Motor neuron (in vitro differentiated cells): ENCODE results near the gene ACTMAP. TPM values are rescaled to one million over a fixed set of nuclear protein-coding genes. Genes with fewer than 3 reads are reported as not detected.
A peak's percentile ranks its signal among the peaks of the same experiment; 100 is the strongest.
"Not testable (repeated sequence)": the region's sequence is repeated elsewhere in the genome, so short reads cannot be mapped to it uniquely, and the experiment has no call there.

Experiments
- ATAC-seq, 8 experiments: fragments of 200-7000 bp; cut with Tn5 transposase; replicated peaks in 6 of 8; 2 replicates each; pipeline ENCODE4 v1.8.0; 2021; ENCODE audit warnings: mild to moderate bottlenecking in 8 of 8, moderate library complexity in 8 of 8
- H3K27ac ChIP-seq, 2 donors: fragments of 250-450 bp; sonication (Bioruptor Pico); 2 replicates each; pipeline ENCODE4 v1.9.0; 2021; ENCODE audit warnings: antibody characterized with exemption in 2 of 2, mild to moderate bottlenecking in 2 of 2, moderate library complexity in 1 of 2
- H3K4me1 ChIP-seq, 2 donors: fragments of 250-450 bp; sonication (Bioruptor Pico); replicated peaks in 1 of 2; 2 replicates each; pipeline ENCODE4 v1.6.1; 2021; ENCODE audit warnings: antibody characterized with exemption in 2 of 2, mild to moderate bottlenecking in 2 of 2, moderate library complexity in 1 of 2
- H3K4me3 ChIP-seq, 5 donors: fragments of 250-450 bp; sonication (Bioruptor Pico); 2 replicates each; pipeline ENCODE4 v1.9.0; 2021; ENCODE audit warnings: antibody characterized with exemption in 5 of 5, mild to moderate bottlenecking in 5 of 5, moderate library complexity in 4 of 5
- WGBS, 10 experiments: fragments of 450-650 bp; shearing (Covaris generic); methylation state at CpG; one replicate each; pipeline ENCODE4 v1.0.0; 2022; 5-methylcytosine and 5-hydroxymethylcytosine counted together
- in situ Hi-C, 9 experiments: fragments of 400-800 bp; cut with MboI; loops; one replicate each; pipeline ENCODE4 v1.15.0; 2021; ENCODE audit warnings: low sequenced_read_pairs in 9 of 9, low pct_unique_long_range_greater_than_20kb in 2 of 9; ENCODE audit not compliant: unreplicated experiment in 9 of 9
- total RNA-seq, 8 experiments: library from RNA; unstranded; fragments of 300-600 nt; gene quantifications; 2 replicates each; pipeline versions ENCODE4 v1.2.3 to v1.2.4, GENCODE V29; 2022

Gene ACTMAP
- total RNA-seq, 8 experiments from 2014 or later = 2.4 to 12.6 (median 3.8) TPM

DNA sequence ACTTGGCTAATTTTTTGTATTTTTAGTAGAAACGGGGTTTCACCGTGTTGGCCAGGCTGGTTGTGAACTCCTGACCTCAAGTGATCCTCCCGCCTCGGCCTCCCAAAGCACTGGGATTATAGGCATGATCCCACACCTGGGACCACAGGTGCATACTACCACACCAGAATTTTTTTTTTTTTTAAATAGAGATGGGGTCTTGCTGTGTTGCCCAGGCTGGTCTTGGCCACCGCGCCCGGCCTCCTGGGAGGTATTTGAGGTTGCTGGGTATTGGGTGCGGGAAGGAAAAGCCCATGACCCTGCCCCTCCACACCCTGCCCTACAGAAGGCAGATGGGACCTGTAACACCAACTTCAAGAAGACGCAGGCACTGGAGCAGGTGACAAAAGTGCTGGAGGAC lies 13.6 kb downstream of the ACTMAP start:
- ATAC-seq = no peak
- no peak overlapping the region for H3K4me3 ChIP-seq
- WGBS, 10 experiments = 60 to 100% (median 93%) methylated on average over 1 to 2 of the region's 9 CpGs; no CpG with 5 or more reads in 7 of the 10 experiments
- H3K27ac ChIP-seq = no peak overlapping the region
- H3K4me1 ChIP-seq = no peaks in the 10 kb centered on the region
- in situ Hi-C loops = no loop called here

DNA sequence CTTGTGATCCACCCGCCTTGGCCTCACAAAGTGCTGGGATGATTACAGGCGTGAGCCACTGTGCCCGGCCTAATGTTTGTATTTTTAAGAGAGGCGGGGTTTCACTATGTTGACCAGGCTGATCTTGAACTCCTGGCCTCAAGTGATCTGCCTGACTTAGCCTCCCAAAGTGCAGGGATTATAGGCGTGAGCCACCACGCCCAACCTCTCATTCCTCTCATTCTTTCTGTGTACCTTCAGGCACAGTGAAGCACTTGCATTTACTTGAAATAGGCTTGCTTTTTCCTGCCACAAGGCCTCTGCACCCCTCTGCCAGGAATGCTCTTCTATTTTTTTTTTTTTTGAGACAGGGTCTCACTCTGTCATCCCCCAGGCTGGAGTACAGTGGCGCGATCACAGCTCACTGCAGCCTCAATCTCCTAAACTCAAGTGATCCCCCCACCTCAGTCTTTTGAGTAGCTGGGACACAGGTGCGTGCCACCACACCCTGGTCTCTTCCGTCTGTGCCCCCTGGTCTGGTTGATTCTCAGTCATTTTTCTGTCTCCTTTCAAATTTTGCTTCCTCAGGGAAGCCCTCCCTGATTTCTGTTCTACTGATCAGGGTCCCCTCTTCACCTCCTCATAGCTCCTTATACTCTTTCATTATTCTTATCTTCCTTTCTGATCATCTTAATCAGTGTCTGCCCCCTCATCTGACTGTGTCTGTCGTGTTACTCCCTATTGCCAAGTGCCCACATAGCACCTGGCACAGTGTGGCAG lies 15.1 kb downstream of the ACTMAP start:
- ATAC-seq = peak in 2 of 8 experiments; percentile 19 to 42
- Histone ChIP-seq H3K27ac (no peak overlapping the region), H3K4me1 (no peaks in the 10 kb centered on the region), H3K4me3 (no peak overlapping the region)
- 79 to 100% (median 94%) methylated on average over 1 to 9 of the region's 11 CpGs for WGBS, 10 experiments
- in situ Hi-C loops = no loop called here

DNA sequence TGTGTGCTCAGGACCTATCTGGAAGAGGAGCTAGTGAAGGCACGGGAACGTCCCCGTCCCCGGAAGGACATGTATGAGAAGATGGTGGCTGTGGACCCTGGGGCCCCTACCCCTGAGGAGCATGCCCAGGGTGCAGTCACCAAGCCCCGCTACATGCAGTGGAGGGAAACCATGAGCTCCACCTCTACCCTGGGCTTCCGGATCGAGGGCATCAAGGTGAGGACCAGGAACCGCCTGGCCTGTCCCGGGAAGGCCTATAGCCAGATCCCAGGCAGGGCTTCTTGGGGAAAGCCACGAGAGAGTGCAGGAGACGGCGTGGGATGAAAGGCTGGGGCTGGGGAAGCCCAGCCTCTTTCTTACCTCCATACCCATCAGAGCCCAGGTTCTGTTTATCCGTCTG lies 17.1 kb downstream of the ACTMAP start:
- no peak for ATAC-seq
- H3K4me3 ChIP-seq = no peak overlapping the region
- in situ Hi-C loops = no loop called here
- WGBS, 10 experiments = 80 to 100% (median 92%) methylated on average over 2 to 8 of the region's 13 CpGs; no CpG with 5 or more reads in 6 of the 10 experiments
- H3K4me1 ChIP-seq = no peaks in the 10 kb centered on the region
- H3K27ac ChIP-seq = no peak overlapping the region

DNA sequence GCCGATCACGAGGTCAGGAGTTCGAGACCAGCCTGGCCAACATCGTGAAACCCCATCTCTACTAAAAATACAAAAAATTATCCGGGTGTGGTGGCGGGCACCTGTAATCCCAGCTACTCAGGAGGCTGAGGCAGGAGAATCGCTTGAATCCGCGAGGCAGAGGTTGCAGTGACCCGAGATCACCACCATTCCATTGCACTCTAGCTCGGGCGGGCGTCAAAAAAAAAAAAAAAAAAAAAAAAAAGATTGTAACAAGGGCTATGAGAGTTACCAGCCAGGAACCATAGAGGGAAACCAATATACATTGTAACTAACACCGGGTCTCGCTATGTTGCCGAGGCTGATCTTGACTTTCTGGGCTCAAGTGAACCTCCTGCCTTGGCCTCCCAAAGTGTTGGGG lies 18.0 kb downstream of the ACTMAP start:
- H3K4me1 ChIP-seq, in situ Hi-C loops, ATAC-seq, H3K27ac ChIP-seq, H3K4me3 ChIP-seq: not testable (repeated sequence)
- 96 to 100% (median 100%) methylated on average over 2 to 16 of the region's 16 CpGs; no CpG with 5 or more reads in 1 of the 10 experiments for WGBS, 10 experiments

DNA sequence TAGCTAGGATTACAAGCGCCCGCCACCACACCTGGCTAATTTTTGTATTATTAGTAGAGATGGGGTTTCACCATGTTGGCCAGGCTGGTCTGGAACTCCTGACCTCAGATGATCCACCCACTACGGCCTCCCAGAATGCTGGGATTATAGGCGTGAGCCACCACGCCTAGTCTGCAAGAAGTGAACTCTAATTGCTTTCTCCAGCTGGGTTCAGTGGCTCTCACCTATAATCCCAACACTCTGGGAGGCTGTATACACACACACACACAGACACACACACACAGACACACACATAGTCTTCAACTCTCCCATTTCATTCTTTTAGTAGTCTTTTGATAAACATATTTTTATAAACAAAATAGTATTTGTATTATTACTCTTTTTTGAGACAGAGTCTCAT lies 20.2 kb downstream of the ACTMAP start:
- ATAC-seq, H3K4me3 ChIP-seq, H3K4me1 ChIP-seq, in situ Hi-C loops, H3K27ac ChIP-seq: not testable (repeated sequence)
- 80 to 100% (median 100%) methylated on average over 1 to 5 of the region's 5 CpGs; no CpG with 5 or more reads in 5 of the 10 experiments for WGBS, 10 experiments

DNA sequence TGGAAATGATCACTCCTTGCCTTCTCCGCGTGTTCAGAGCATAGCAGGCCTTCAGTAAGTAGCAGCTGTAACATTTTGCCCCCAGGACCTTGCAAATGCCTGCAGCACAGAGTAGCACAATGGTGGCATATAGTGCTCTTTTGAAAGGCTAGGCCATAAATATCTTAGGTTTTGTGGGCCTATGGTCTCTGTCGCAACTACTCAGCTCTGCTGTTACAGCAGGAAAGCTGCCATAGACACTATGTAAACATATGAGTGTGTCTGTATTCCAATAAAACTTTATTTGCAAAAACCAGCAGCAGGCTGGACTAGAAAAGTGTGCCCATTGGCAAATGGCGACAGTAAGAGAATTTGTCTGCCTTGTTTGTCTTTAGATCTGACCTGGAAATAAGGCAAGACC lies 24.0 kb downstream of the ACTMAP start:
- in situ Hi-C loops = no loop called here
- 66 to 100% (median 100%) methylated on average over 1 to 4 of the region's 4 CpGs; no CpG with 5 or more reads in 1 of the 10 experiments for WGBS, 10 experiments
- no peaks in the 10 kb centered on the region for H3K4me1 ChIP-seq
- no peak overlapping the region for H3K27ac ChIP-seq
- H3K4me3 ChIP-seq = no peak overlapping the region
- peak in 1 of 8 experiments; percentile 25 for ATAC-seq

DNA sequence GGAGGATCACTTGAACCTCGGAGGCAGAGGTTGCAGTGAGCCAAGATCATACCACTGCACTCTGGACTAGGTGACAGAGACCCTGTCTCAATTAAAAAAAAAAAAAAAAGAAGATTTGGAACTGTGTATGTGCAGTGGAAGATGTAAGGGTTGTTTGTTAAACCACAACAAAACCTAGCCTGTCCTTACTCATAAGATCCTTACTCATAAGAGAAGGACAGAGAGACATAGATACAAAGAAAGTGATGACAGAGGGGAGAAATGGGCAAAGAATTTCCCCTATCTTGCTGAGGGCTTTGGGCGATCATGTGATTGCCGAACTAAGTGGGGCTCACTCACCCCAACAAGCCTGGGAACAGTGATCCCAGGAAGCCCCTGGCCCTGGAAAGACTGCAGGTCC lies 25.4 kb downstream of the ACTMAP start:
- no peak overlapping the region for H3K27ac ChIP-seq
- no peak for ATAC-seq
- in situ Hi-C loops = no loop called here
- 85 to 96% (median 90%) methylated on average over 1 to 3 of the region's 3 CpGs; no CpG with 5 or more reads in 4 of the 10 experiments for WGBS, 10 experiments
- no peak overlapping the region for H3K4me3 ChIP-seq
- H3K4me1 ChIP-seq = peaks cover 2 to 7% of the 10 kb centered on the region in 2 donors

DNA sequence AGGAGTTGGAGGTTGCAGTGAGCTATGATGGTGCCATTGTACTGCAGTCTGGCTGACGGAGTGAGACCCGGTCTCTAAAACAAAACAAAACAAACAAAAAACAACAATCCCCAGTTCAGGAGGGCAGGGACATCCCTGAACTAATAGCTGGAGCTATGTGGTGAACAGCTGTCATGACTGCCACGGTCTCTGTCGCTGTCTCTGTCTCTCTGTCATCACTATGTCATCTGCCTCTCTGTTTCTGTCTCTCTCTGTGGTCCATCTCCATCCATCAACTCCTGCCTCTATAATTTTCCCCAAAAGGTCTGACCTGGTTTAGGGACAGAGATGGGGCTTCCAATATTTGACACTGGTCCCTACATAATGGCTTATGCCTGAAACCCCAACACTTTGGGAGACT lies 26.0 kb downstream of the ACTMAP start:
- peaks cover 8 to 12% of the 10 kb centered on the region in 2 donors for H3K4me1 ChIP-seq
- in situ Hi-C loops = no loop called here
- H3K4me3 ChIP-seq = no peak overlapping the region
- no peak overlapping the region for H3K27ac ChIP-seq
- ATAC-seq = no peak
- WGBS, 10 experiments = 82 to 100% (median 100%) methylated on average over 1 to 2 of the region's 4 CpGs; no CpG with 5 or more reads in 3 of the 10 experiments

DNA sequence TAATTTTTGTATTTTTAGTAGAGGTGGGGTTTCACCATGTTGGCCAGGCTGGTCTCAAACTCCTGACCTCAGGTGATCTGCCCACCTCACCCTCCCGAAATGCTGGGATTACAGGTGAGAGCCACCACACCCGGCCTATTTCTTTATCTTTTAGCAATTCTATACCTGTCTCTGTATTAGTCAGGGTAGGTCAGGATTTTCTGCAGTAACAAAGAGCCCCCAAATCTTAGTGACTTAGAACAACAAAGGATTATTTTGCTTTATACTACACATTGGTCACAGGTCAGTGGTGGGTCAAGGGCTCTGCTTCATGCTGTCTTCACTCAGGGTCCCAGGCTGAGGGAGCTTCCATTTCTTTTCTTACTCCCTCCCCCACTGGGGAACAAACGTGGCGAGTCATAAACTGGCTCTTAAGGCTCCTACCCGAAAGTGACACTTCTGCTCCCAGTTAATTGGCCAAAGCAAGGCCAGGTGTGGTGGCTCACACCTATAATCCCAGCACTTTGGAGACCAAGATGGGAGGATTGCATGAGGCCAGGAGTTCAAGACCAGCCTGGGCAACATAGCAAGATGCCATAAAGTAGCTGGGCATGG lies 26.5 kb downstream of the ACTMAP start:
- Histone ChIP-seq H3K4me3 (no peak overlapping the region), H3K4me1 (peaks cover 10 to 12% of the 10 kb centered on the region in 2 donors), H3K27ac (no peak overlapping the region)
- in situ Hi-C loops = no loop called here
- ATAC-seq = no peak
- WGBS, 10 experiments = 83 to 100% (median 92%) methylated on average over 1 to 5 of the region's 5 CpGs; no CpG with 5 or more reads in 4 of the 10 experiments

DNA sequence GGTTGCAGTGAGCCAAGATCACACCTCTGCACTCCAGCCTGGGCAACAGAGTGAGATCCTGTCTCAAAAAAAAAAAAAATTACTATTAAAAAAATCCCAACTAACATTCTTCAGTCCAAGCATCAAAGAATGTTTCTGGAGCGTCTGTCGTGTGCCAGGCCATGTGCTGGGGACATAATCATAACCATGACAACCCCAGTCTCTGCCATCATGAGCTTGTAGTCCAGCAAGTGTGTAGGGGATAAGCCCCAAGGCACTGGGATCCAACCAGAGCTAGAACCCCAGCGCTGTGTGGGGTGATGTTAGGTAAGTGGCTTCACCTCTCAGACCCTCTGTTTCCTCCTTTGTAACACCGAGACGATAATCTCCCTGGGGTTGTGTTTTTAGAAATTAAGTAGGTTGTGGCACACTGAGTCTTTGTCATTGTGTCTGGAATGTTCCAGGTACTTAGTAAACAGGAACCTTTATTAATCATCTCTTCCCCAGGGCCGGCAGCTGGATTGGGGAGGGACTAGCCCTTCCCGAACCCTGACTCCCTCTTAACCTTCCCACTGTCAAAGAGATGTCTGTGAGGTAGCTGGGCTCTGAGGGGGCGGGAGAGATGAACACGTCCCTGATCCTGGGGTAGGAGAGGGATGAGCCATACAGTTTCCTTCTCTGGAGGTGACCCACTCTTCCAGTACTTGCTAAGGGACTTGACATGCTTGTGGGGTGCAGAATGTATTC lies 28.2 kb downstream of the ACTMAP start:
- Histone ChIP-seq H3K4me3 (no peak overlapping the region), H3K27ac (no peak overlapping the region), H3K4me1 (peaks cover 10 to 12% of the 10 kb centered on the region in 2 donors)
- no peak for ATAC-seq
- WGBS, 10 experiments = 30 to 100% (median 90%) methylated on average over 1 to 8 of the region's 9 CpGs; no CpG with 5 or more reads in 3 of the 10 experiments
- in situ Hi-C loops = no loop called here

DNA sequence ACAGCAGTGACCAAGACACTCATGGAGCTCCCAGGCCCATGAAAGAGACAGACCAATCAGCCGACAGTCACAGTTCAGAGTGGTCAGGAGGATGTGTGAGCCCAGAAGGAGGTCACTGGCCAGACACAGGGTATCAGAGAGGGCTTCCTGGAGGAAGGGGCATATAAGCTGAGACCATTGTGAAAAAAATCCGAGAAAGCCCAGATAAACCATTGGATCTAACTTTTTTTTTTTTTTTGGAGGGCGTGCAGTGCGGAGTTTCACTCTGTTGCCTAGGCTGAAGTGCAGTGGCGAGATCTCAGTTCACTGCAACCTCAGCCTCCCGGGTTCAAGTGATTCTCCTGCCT lies 29.2 kb downstream of the ACTMAP start:
- no peak overlapping the region for H3K4me3 ChIP-seq
- in situ Hi-C loops = no loop called here

DNA sequence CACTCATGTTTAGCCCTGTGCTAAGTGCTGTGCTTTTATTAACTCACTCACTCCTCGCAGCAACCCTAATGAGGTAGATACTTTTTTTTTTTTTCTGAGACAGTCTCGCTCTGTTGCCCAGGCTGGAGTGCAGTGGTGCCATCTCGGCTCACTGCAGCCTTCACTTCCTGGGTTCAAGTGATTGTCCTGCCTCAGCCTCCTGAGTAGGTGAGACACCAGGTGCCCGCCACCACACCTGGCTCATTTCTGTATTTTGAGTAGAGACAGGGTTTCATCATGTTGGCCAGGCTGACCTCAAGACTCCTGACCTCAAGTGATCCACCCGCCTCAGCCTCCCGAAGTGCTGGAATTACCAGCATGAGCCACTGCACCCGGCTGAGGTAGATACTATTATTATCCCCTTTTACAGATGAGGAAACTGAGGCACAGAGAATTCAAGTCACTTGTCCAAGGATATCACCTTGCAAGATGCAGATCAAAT lies 30.8 kb downstream of the ACTMAP start:
- Histone ChIP-seq H3K27ac (no peak overlapping the region), H3K4me1 (peaks cover 12 to 13% of the 10 kb centered on the region in 2 donors), H3K4me3 (peak overlapping the region; percentile 62 to 84 (median 79))
- in situ Hi-C loops = no loop called here
- 13 to 100% (median 74%) methylated on average over 1 to 6 of the region's 7 CpGs; no CpG with 5 or more reads in 2 of the 10 experiments for WGBS, 10 experiments
- no peak for ATAC-seq

More for the DNA sequence above, 29.2 kb downstream of the ACTMAP start:
- no peak for ATAC-seq
- no peak overlapping the region for H3K27ac ChIP-seq
- H3K4me1 ChIP-seq = peaks cover 10 to 12% of the 10 kb centered on the region in 2 donors
- 78 to 100% (median 83%) methylated on average over 2 to 6 of the region's 6 CpGs; no CpG with 5 or more reads in 2 of the 10 experiments for WGBS, 10 experiments
